Esophagus (tissue), 2 donors: ENCODE results near the gene C1QL3. TPM values are rescaled to one million over a fixed set of nuclear protein-coding genes. Genes with fewer than 3 reads are reported as not detected.
A peak's percentile ranks its signal among the peaks of the same experiment; 100 is the strongest.

ENCODE experiments used
- H3K27ac ChIP-seq, 2 donors: one replicate each; pipeline ENCODE4 v1.5.1; 2013; ENCODE audit warnings: low read depth in 2 of 2, mild to moderate bottlenecking in 2 of 2, inconsistent platforms in 1 of 2, low read length in 1 of 2, moderate library complexity in 1 of 2
- H3K27me3 ChIP-seq, 2 donors: one replicate each; pipeline ENCODE4 v1.6.1; 2013; ENCODE audit warnings: low read length in 2 of 2, control low read depth in 1 of 2, mild to moderate bottlenecking in 1 of 2; ENCODE audit not compliant: insufficient read depth in 2 of 2, control insufficient read depth in 1 of 2
- H3K36me3 ChIP-seq, 2 donors: one replicate each; pipeline ENCODE4 v1.6.1; 2013; ENCODE audit warnings: low read length in 1 of 2; ENCODE audit not compliant: control insufficient read depth in 2 of 2, insufficient read depth in 2 of 2
- H3K4me1 ChIP-seq, 2 donors: one replicate each; pipeline ENCODE4 v1.6.1; 2013; ENCODE audit warnings: low read length in 1 of 2; ENCODE audit not compliant: control insufficient read depth in 2 of 2, insufficient read depth in 2 of 2
- H3K4me3 ChIP-seq, 2 donors: one replicate each; pipeline ENCODE4 v1.5.1; 2013; ENCODE audit warnings: low read length in 2 of 2, mild to moderate bottlenecking in 2 of 2, low read depth in 1 of 2, moderate library complexity in 1 of 2
- H3K9me3 ChIP-seq, 2 donors: one replicate each; pipeline ENCODE4 v1.6.1; 2013; ENCODE audit warnings: mild to moderate bottlenecking in 2 of 2, low read depth in 1 of 2, low read length in 1 of 2, moderate library complexity in 1 of 2; ENCODE audit not compliant: control insufficient read depth in 2 of 2, insufficient read depth in 1 of 2
- WGBS, 2 donors: extraction: QIAGEN DNeasy Blood & Tissue Kit; methylation state at CpG; one replicate each; pipeline ENCODE4 v1.1.7; 2013; 5-methylcytosine and 5-hydroxymethylcytosine counted together
- polyA plus RNA-seq, 2 donors: library from polyadenylated mRNA; stranded (reverse); fragments of 200-250 nt; gene quantifications; one replicate each; pipeline ENCODE4 v1.2.3, GENCODE V29; 2013
- donor health status: healthy with polysubstance abuse.
- donor health status: Bipolar disorder and iron deficiency.

C1QL3 gene
- polyA plus RNA-seq, 2 donors, result not detected

DNA sequence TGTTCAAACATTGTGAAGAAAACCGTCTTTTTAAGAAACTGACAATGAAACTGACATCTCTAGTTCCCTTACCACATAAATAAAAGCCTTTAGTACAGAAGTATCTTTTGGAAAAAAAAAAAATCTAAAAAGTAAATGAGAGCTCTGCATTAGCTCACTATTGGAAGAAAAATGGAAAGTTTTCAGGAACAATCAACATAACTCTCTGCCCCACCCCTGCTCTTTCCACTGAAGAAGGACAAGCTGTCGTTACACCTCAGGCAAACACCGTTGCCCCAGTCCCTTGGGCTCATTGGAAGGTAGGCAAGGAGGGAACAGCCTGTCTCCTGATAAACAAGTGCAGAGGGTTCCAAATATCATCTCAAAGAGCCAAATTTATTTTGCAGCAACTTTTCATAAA is 22.4 kb upstream of the C1QL3 start:
- Histone ChIP-seq H3K27me3 (no peaks in the 10 kb centered on the region), H3K4me1 (no peaks in the 10 kb centered on the region), H3K4me3 (no peak overlapping the region), H3K27ac (no peak overlapping the region), H3K36me3 (no peaks in the 10 kb centered on the region), H3K9me3 (peaks cover 0 to 2% of the 10 kb centered on the region in 2 donors)
- WGBS, 2 donors, result 41 to 54% methylated on average over 3 of the region's 3 CpGs

DNA sequence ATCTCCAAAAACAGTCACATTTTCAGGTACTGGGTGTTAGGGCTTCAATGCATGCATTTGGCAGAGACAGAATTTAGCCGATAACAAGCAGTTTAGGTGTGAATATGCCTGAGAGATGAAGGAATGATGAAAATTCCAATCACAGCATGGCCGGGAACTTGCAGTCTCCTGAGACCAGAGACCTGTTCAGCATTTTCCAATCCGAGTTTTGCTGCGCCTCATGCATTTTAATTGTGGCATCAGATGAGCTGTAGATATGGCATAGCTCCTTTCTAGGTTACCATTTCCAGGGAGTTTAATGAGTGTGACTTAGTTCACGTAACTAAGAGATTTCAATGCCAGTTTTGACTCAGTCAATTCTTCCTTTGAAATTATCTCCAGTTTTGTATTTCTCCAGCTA is 14.5 kb upstream of the C1QL3 start:
- WGBS, 2 donors, result 91 to 96% methylated on average over 5 of the region's 5 CpGs
- H3K36me3 ChIP-seq, result no peaks in the 10 kb centered on the region

GRCh38 chr10:16529853-16530252 is 8.2 kb upstream of the C1QL3 start:
- Histone ChIP-seq H3K36me3 (no peaks in the 10 kb centered on the region), H3K4me3 (no peak overlapping the region), H3K27me3 (no peaks in the 10 kb centered on the region), H3K27ac (no peak overlapping the region), H3K4me1 (no peaks in the 10 kb centered on the region), H3K9me3 (no peaks in the 10 kb centered on the region)
- 70 to 78% methylated on average over 3 of the region's 3 CpGs for WGBS, 2 donors

More for the DNA sequence above, 14.5 kb upstream of the C1QL3 start:
- Histone ChIP-seq H3K9me3 (no peaks in the 10 kb centered on the region), H3K27me3 (no peaks in the 10 kb centered on the region), H3K4me3 (no peak overlapping the region), H3K4me1 (no peaks in the 10 kb centered on the region), H3K27ac (no peak overlapping the region)

- WGBS, 2 donors, result 63 to 72% methylated on average over 4 of the region's 4 CpGs
- H3K27me3 ChIP-seq, result peaks cover 0 to 2% of the 10 kb centered on the region in 2 donors
- H3K9me3 ChIP-seq, result no peaks in the 10 kb centered on the region
- H3K27ac ChIP-seq, result no peak overlapping the region
- no peaks in the 10 kb centered on the region for H3K4me1 ChIP-seq
- no peak overlapping the region for H3K4me3 ChIP-seq
- H3K36me3 ChIP-seq, result no peaks in the 10 kb centered on the region
Observed at GRCh38 chr10:16527452-16527851, 5.8 kb upstream of the C1QL3 start.

- WGBS, 2 donors, result 0 to 1% methylated on average over 39 of the region's 39 CpGs
- Histone ChIP-seq H3K27me3 (peaks cover 0 to 10% of the 10 kb centered on the region in 2 donors), H3K4me3 (peak overlapping the region; percentile 32 to 53), H3K4me1 (peaks cover 0 to 13% of the 10 kb centered on the region in 2 donors), H3K27ac (no peak overlapping the region), H3K9me3 (no peaks in the 10 kb centered on the region), H3K36me3 (no peaks in the 10 kb centered on the region)
Observed at GRCh38 chr10:16520900-16521299, 779 bp downstream of the C1QL3 start.

DNA sequence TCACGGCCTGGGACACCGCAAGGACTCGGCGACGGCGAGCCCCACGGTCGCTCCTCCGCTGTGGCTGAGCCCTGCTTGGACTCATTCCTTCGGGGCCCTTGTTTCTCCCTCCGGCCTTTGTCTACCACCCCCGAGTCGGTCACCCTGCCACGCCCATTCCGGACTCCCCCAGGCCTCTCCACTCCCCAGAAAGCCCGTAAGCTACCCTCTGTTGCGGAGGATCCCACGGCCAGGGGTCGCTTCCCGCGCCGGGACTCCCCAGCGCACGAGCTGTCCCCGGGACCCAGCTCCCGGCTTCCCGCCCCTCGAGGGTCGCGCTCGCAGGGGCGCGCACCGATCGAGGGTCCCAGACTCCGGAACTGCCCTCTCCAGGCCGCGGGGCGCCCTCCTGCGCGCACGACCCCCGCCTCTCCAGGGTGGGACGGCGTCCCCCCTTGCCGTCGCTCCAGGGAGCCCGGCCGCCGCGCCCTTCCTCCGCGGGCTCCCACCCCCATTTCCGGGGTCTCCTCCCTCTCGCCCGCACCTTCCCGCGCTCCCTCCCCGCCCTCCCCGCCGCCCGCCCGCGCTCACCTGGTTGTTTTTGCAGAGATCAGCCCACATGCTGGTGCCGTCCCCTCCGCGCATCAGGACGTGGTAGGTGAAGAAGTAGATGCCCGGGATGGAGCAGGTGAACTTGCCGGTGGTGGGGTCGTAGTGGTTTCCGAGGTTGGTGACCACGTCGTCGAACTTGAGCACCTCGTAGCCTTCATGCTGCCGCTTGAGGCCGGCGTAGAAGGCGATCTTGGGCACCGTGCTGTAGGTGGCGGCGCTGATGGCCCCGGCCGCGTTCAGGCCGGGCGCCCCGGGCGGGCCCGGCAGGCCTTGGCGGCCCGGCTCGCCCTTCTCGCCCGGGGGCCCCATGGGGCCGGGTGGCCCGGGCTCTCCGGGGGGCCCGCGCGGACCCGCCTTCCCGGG is 1.5 kb downstream of the C1QL3 start:
- peaks cover 0 to 10% of the 10 kb centered on the region in 2 donors for H3K27me3 ChIP-seq
- H3K27ac ChIP-seq, result no peak overlapping the region
- H3K4me3 ChIP-seq, result peak overlapping the region; percentile 32 to 53
- 6 to 7% methylated on average over 91 to 104 of the region's 104 CpGs for WGBS, 2 donors
- peaks cover 0 to 13% of the 10 kb centered on the region in 2 donors for H3K4me1 ChIP-seq
- H3K9me3 ChIP-seq, result no peaks in the 10 kb centered on the region
- H3K36me3 ChIP-seq, result no peaks in the 10 kb centered on the region

DNA sequence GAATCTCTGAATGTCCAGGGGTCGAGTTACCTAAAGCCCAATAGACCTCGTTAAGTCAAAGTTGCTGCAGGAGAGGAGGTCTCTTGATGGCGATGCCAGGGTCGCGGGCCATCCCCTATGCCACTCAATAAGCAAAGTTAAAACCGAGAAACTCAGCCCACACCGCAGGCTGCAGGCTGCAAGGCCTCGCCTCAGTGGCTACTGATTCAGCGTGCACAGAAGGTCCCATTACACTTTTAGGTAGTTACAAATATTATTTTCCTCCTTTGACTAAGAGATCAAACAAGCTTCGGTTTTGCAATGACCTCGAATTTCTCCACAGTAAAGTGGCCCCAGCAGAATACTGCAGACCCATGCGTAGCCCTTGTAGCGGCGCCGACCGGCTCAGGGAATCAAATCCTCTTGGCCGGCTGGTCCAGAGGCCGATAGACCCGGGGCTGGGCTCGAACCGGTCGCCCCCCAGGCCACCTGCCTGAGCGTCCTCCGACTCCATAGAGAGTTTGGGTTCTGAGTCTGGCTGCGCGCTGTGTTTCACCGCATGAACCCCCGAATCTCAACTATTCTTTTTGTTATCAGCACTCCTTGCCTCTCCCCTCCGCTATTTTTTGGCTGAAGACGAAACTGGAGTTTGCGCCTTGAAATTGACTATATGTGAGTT is 2.3 kb downstream of the C1QL3 start:
- Histone ChIP-seq H3K27me3 (peaks cover 0 to 10% of the 10 kb centered on the region in 2 donors), H3K4me1 (peaks cover 0 to 13% of the 10 kb centered on the region in 2 donors), H3K36me3 (no peaks in the 10 kb centered on the region), H3K4me3 (no peak overlapping the region), H3K9me3 (no peaks in the 10 kb centered on the region), H3K27ac (no peak overlapping the region)
- 56 to 58% methylated on average over 31 of the region's 31 CpGs for WGBS, 2 donors

- no peak overlapping the region for H3K27ac ChIP-seq
- H3K4me1 ChIP-seq, result peaks cover 0 to 13% of the 10 kb centered on the region in 2 donors
- H3K9me3 ChIP-seq, result no peaks in the 10 kb centered on the region
- WGBS, 2 donors, result 77 to 79% methylated on average over 4 of the region's 4 CpGs
- H3K4me3 ChIP-seq, result no peak overlapping the region
- H3K27me3 ChIP-seq, result peaks cover 0 to 10% of the 10 kb centered on the region in 2 donors
- no peaks in the 10 kb centered on the region for H3K36me3 ChIP-seq
Observed at GRCh38 chr10:16518822-16519221, 2.9 kb downstream of the C1QL3 start.

DNA sequence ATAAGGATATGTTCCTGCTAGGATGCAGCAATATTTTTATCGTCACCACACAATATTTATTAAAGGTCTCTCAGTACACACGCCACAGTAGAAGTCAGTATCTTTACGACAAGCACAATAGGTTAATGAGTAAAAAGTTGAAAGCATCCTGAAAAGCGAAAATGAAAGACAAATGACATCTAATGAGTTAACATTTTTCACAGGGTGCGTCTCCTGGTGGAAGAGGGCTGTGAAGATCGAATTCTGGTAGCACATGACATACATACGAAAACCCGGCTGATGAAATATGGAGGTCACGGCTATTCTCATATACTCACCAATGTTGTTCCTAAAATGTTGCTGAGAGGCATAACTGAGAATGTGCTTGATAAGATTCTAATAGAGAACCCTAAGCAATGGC is 10.8 kb downstream of the C1QL3 start:
- Histone ChIP-seq H3K9me3 (no peaks in the 10 kb centered on the region), H3K27ac (no peak overlapping the region), H3K4me1 (no peaks in the 10 kb centered on the region), H3K4me3 (no peak overlapping the region), H3K27me3 (no peaks in the 10 kb centered on the region), H3K36me3 (no peaks in the 10 kb centered on the region)
- WGBS, 2 donors, result 92 to 93% methylated on average over 9 of the region's 9 CpGs
